IPS-15b (cell line): ENCODE measurements around the gene ANKRD27.

Experiments used
- H3K27me3 ChIP-seq: one replicate; pipeline ENCODE4 v1.6.1; 2013; ENCODE audit warnings: low read length; ENCODE audit not compliant: control insufficient read depth, insufficient read depth
- H3K36me3 ChIP-seq: one replicate; pipeline ENCODE4 v1.6.1; 2013; ENCODE audit warnings: low read length; ENCODE audit not compliant: control insufficient read depth, insufficient read depth
- H3K4me1 ChIP-seq: one replicate; pipeline ENCODE4 v1.6.1; 2013; ENCODE audit warnings: mild to moderate bottlenecking, low read length; ENCODE audit not compliant: control insufficient read depth, insufficient read depth
- H3K4me3 ChIP-seq: one replicate; pipeline ENCODE4 v1.5.1; 2013; ENCODE audit warnings: low read depth, low read length
- H3K9ac ChIP-seq: one replicate; pipeline ENCODE4 v1.6.1; 2013; ENCODE audit warnings: low read depth, mild to moderate bottlenecking, low read length
- H3K9me3 ChIP-seq: one replicate; pipeline ENCODE4 v1.6.1; 2013; ENCODE audit warnings: mild to moderate bottlenecking, low read length; ENCODE audit not compliant: control insufficient read depth, insufficient read depth

The ANKRD27 gene

GRCh38 chr19:32649751-32650150, 25.2 kb downstream of the ANKRD27 start:
- Histone ChIP-seq H3K9me3 (no peaks in the 10 kb centered on the region), H3K4me3 (no peak overlapping the region), H3K4me1 (peaks cover 2% of the 10 kb centered on the region), H3K36me3 (peaks cover 9% of the 10 kb centered on the region), H3K9ac (no peak overlapping the region), H3K27me3 (no peaks in the 10 kb centered on the region)

- Histone ChIP-seq H3K9me3 (no peaks in the 10 kb centered on the region), H3K27me3 (no peaks in the 10 kb centered on the region), H3K9ac (no peak overlapping the region), H3K4me1 (peaks cover 2% of the 10 kb centered on the region), H3K36me3 (peaks cover 24% of the 10 kb centered on the region), H3K4me3 (no peak overlapping the region)
Observed at GRCh38 chr19:32647361-32647760, 27.6 kb downstream of the ANKRD27 start.

GRCh38 chr19:32646556-32646955, 28.4 kb downstream of the ANKRD27 start:
- Histone ChIP-seq H3K4me3 (no peak overlapping the region), H3K36me3 (peaks cover 28% of the 10 kb centered on the region), H3K27me3 (no peaks in the 10 kb centered on the region), H3K9me3 (no peaks in the 10 kb centered on the region), H3K4me1 (peaks cover under 1% of the 10 kb centered on the region), H3K9ac (no peak overlapping the region)

- no peaks in the 10 kb centered on the region for H3K4me1 ChIP-seq
- no peak overlapping the region for H3K9ac ChIP-seq
- H3K36me3 ChIP-seq, result peaks cover 53% of the 10 kb centered on the region
- no peak overlapping the region for H3K4me3 ChIP-seq
- no peaks in the 10 kb centered on the region for H3K27me3 ChIP-seq
- no peaks in the 10 kb centered on the region for H3K9me3 ChIP-seq
Observed at GRCh38 chr19:32642771-32643170, 32.2 kb downstream of the ANKRD27 start.

GRCh38 chr19:32638625-32639024, 36.4 kb downstream of the ANKRD27 start:
- no peak overlapping the region for H3K4me3 ChIP-seq
- H3K27me3 ChIP-seq, result no peaks in the 10 kb centered on the region
- no peak overlapping the region for H3K9ac ChIP-seq
- H3K4me1 ChIP-seq, result no peaks in the 10 kb centered on the region
- H3K36me3 ChIP-seq, result peaks cover 47% of the 10 kb centered on the region
- no peaks in the 10 kb centered on the region for H3K9me3 ChIP-seq

- no peaks in the 10 kb centered on the region for H3K4me1 ChIP-seq
- H3K9ac ChIP-seq, result no peak overlapping the region
- no peaks in the 10 kb centered on the region for H3K27me3 ChIP-seq
- H3K9me3 ChIP-seq, result no peaks in the 10 kb centered on the region
- H3K36me3 ChIP-seq, result peaks cover 39% of the 10 kb centered on the region
- H3K4me3 ChIP-seq, result no peak overlapping the region
Observed at GRCh38 chr19:32637480-32637879, 37.5 kb downstream of the ANKRD27 start.

GRCh38 chr19:32631381-32631780, 43.6 kb downstream of the ANKRD27 start:
- Histone ChIP-seq H3K36me3 (peaks cover 21% of the 10 kb centered on the region), H3K9ac (no peak overlapping the region), H3K9me3 (no peaks in the 10 kb centered on the region), H3K4me1 (no peaks in the 10 kb centered on the region), H3K4me3 (no peak overlapping the region), H3K27me3 (no peaks in the 10 kb centered on the region)

GRCh38 chr19:32630338-32630737, 44.6 kb downstream of the ANKRD27 start:
- Histone ChIP-seq H3K27me3 (no peaks in the 10 kb centered on the region), H3K4me1 (no peaks in the 10 kb centered on the region), H3K9me3 (no peaks in the 10 kb centered on the region), H3K4me3 (no peak overlapping the region), H3K36me3 (peaks cover 27% of the 10 kb centered on the region), H3K9ac (no peak overlapping the region)

GRCh38 chr19:32627714-32628270, 47.2 kb downstream of the ANKRD27 start:
- H3K36me3 ChIP-seq, result peaks cover 32% of the 10 kb centered on the region
- H3K4me1 ChIP-seq, result no peaks in the 10 kb centered on the region

GRCh38 chr19:32626969-32627368, 48.0 kb downstream of the ANKRD27 start:
- H3K4me3 ChIP-seq, result no peak overlapping the region
- peaks cover 38% of the 10 kb centered on the region for H3K36me3 ChIP-seq
- no peaks in the 10 kb centered on the region for H3K9me3 ChIP-seq
- H3K4me1 ChIP-seq, result no peaks in the 10 kb centered on the region
- H3K27me3 ChIP-seq, result no peaks in the 10 kb centered on the region
- no peak overlapping the region for H3K9ac ChIP-seq

More at GRCh38 chr19:32627714-32628270, 47.2 kb downstream of the ANKRD27 start:
- no peaks in the 10 kb centered on the region for H3K27me3 ChIP-seq
- H3K9ac ChIP-seq, result no peak overlapping the region
- no peak overlapping the region for H3K4me3 ChIP-seq
- H3K9me3 ChIP-seq, result no peaks in the 10 kb centered on the region

GRCh38 chr19:32624410-32624809, 50.6 kb downstream of the ANKRD27 start:
- no peaks in the 10 kb centered on the region for H3K27me3 ChIP-seq
- H3K9me3 ChIP-seq, result no peaks in the 10 kb centered on the region
- no peaks in the 10 kb centered on the region for H3K4me1 ChIP-seq
- H3K4me3 ChIP-seq, result no peak overlapping the region
- H3K9ac ChIP-seq, result no peak overlapping the region
- peaks cover 47% of the 10 kb centered on the region for H3K36me3 ChIP-seq

- no peaks in the 10 kb centered on the region for H3K4me1 ChIP-seq
- no peaks in the 10 kb centered on the region for H3K9me3 ChIP-seq
- H3K27me3 ChIP-seq, result no peaks in the 10 kb centered on the region
- peaks cover 46% of the 10 kb centered on the region for H3K36me3 ChIP-seq
- no peak overlapping the region for H3K9ac ChIP-seq
- no peak overlapping the region for H3K4me3 ChIP-seq
Observed at GRCh38 chr19:32622002-32622401, 53.0 kb downstream of the ANKRD27 start.
